ENCODE data around the gene INPP5E.

INPP5E gene

GRCh38 chr9:136424750-136425362 is 14.8 kb downstream of the INPP5E start:
- H3K4me3 ChIP-seq (ENCODE audit: low read depth, low read length), result no peak overlapping the region
- no peak for TF ChIP-seq CTCF (IDR thresholded peaks at IDR 0.05; ENCODE audit: low read depth, low read length)

- no peak overlapping the region for H3K4me3 ChIP-seq (ENCODE audit: low read depth, low read length)
- TF ChIP-seq CTCF (IDR thresholded peaks at IDR 0.05; ENCODE audit: low read depth, low read length), result no peak
Measured at GRCh38 chr9:136423432-136424146, 16.1 kb downstream of the INPP5E start.

- no peak for TF ChIP-seq CTCF (IDR thresholded peaks at IDR 0.05; ENCODE audit: low read depth, low read length)
- H3K4me3 ChIP-seq (ENCODE audit: low read depth, low read length), result no peak overlapping the region
Measured at GRCh38 chr9:136422876-136423275, 16.8 kb downstream of the INPP5E start.

- no peak overlapping the region for H3K4me3 ChIP-seq (ENCODE audit: low read depth, low read length)
- TF ChIP-seq CTCF (IDR thresholded peaks at IDR 0.05; ENCODE audit: low read depth, low read length), result no peak
Measured at GRCh38 chr9:136421791-136422190, 17.9 kb downstream of the INPP5E start.

- H3K4me3 ChIP-seq (ENCODE audit: low read depth, low read length), result no peak overlapping the region
- no peak for TF ChIP-seq CTCF (IDR thresholded peaks at IDR 0.05; ENCODE audit: low read depth, low read length)
Measured at GRCh38 chr9:136419092-136419420, 20.6 kb downstream of the INPP5E start.

- H3K4me3 ChIP-seq (ENCODE audit: low read depth, low read length), result no peak overlapping the region
- TF ChIP-seq CTCF (IDR thresholded peaks at IDR 0.05; ENCODE audit: low read depth, low read length), result no peak
Measured at GRCh38 chr9:136418182-136419091, 21.2 kb downstream of the INPP5E start.

- no peak for TF ChIP-seq CTCF (IDR thresholded peaks at IDR 0.05; ENCODE audit: low read depth, low read length)
- H3K4me3 ChIP-seq (ENCODE audit: low read depth, low read length), result no peak overlapping the region
Measured at GRCh38 chr9:136416914-136417313, 22.7 kb downstream of the INPP5E start.

Measured in WI38 (cell line).